GM12874 (cell line): ENCODE data around the gene ZNF644.
A peak's percentile ranks its signal among the peaks of the same experiment; 100 is the strongest.

Experiments
- TF ChIP-seq, protein P1 (sequence below): IDR thresholded peaks from 2 replicates; pipeline ENCODE4 v1.5.1; 2011; ENCODE audit warnings: low read depth, mild to moderate bottlenecking, control low read depth, low read length, moderate library complexity; ENCODE audit not compliant: insufficient read depth

Gene ZNF644

DNA sequence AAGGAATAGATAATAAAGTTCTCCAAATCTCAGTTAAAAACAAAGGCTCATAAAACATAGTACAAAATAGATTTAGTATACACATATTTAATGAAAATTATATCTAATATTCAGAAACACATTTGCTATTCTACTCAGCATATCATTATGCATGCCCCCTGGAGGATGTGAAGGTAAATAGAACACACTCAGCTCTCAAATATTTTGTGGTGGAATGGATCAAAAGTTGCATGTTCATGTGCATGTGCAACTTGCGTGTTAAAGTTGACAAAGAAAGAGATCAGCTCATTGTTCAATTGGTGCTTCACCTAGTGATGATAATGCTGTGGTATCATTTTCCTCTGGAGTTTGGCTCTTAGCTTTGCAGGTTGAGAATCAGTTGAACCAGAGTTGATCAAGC lies 4.9 kb upstream of the ZNF644 start:
- TF ChIP-seq, protein P1, sequence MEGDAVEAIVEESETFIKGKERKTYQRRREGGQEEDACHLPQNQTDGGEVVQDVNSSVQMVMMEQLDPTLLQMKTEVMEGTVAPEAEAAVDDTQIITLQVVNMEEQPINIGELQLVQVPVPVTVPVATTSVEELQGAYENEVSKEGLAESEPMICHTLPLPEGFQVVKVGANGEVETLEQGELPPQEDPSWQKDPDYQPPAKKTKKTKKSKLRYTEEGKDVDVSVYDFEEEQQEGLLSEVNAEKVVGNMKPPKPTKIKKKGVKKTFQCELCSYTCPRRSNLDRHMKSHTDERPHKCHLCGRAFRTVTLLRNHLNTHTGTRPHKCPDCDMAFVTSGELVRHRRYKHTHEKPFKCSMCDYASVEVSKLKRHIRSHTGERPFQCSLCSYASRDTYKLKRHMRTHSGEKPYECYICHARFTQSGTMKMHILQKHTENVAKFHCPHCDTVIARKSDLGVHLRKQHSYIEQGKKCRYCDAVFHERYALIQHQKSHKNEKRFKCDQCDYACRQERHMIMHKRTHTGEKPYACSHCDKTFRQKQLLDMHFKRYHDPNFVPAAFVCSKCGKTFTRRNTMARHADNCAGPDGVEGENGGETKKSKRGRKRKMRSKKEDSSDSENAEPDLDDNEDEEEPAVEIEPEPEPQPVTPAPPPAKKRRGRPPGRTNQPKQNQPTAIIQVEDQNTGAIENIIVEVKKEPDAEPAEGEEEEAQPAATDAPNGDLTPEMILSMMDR: peak; percentile 29; the same call in 1 of the 2 replicates

DNA sequence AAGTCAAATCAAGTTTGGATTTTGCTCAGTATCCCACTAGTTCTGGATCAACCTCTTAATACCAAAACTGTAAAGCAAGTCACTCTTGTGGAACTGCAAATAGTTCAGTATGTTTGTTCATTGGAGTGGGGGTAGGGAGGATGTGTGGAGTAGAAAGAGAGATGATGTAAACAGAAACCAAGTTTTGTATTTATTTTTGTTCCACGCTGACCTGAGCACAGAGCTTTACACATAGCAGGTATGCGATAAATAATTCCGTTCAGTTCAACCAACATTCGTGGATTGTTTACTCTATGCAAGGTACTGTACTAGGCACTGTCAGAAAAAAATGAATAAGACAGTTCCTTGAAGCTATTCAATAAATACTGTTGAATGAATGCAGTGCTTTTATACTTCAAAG lies 4.5 kb upstream of the ZNF644 start:
- TF ChIP-seq, protein P1: no peak

- TF ChIP-seq, protein P1: no peak
These were observed 2.8 kb upstream of the ZNF644 start for GRCh38 chr1:91024481-91025119.

DNA sequence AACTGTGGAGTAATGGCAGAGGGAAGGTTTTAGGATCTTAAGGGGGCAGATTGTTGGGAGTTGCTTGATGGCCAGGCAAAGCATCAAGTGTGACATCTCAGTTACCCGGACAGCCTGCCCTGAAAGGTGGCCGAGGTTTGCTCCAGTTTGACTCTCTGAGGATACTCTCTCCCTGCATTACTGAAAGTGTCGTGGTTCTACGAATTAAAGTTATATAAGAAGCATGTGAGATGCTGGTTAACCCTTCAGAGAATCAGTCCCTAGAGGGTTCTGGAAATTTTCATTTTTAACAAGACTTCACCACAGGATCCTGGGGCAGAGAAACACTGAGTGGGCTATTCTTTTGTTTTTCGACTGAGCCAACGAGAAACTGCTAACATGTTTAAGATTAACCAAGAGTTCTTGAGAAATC lies 689 bp upstream of the ZNF644 start:
- TF ChIP-seq, protein P1: no peak

DNA sequence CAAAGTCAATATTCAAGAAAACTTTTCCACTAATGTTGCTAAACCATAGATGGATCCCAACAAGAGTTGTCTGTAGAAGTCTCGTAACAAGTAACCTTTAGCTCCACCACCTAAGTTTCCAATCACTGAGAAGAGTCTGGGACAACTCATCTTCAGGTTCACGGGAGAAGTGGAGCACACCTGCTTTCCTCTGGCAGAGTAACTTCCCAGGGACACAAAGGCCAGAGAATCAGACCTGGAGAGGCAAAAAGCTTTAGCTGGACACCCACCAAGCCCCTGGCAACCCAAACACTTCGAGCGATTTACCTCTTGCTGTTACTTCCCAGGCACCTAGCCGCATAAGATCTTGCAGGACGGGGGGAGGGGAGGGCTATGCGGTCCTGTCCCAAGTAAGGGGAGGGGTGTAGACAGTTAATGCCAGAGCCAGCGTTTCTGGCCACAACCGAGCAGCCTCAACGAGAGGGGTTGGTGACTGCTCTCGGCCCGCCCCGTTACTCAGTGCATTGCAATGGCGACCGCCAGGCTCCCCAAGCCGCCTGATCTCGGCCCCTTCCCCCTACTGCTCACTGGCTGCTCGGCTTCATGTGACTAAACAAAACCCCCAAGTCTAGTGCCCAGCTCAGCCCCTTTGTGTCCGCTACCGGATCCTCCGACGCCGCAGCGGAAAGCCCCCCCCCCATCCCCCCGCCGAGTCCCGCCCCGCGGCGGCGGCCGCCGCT lies 709 bp downstream of the ZNF644 start:
- TF ChIP-seq, protein P1: no peak

DNA sequence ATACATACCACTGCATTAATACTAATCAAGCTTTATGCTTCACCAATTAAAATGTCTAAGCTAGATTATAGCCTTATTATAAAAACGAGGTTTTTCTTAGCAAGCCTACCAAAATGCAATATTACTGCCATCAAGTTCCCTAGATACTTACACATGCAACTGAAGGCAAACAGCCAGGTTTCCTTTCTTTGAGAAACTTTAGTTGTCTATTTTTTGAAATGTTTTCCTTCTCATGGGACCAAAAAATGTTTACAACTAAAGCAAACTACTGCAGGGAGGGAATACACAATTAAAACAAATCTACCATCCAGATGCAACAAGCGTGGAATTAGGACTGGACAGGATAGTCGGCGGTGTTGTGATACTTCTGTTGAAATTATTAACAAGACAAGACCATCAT lies 1.3 kb downstream of the ZNF644 start:
- TF ChIP-seq, protein P1: no peak

GRCh38 chr1:91018006-91018405 lies 3.8 kb downstream of the ZNF644 start:
- TF ChIP-seq, protein P1: peak; percentile 35; the same call in 1 of the 2 replicates
